WERI-Rb-1 (cell line): ENCODE data around the gene ZNF536.

ENCODE experiments used
- DNase-seq: peaks from one replicate; pipeline ENCODE4 v3.0.0-alpha.2; 2020
- H3K27ac ChIP-seq: fragments of 250-450 bp; sonication (Bioruptor Pico); 2 replicates; pipeline ENCODE4 v1.5.1; 2020; ENCODE audit warnings: mild to moderate bottlenecking, moderate library complexity
- H3K27me3 ChIP-seq: fragments of 250-450 bp; sonication (Bioruptor Pico); 2 replicates; pipeline ENCODE4 v1.5.1; 2021; ENCODE audit warnings: mild to moderate bottlenecking, low read depth, moderate library complexity; ENCODE audit not compliant: insufficient read depth, severe bottlenecking
- H3K36me3 ChIP-seq: fragments of 250-450 bp; sonication (Bioruptor Pico); 2 replicates; pipeline ENCODE4 v1.5.1; 2020; ENCODE audit warnings: mild to moderate bottlenecking, moderate library complexity
- H3K4me3 ChIP-seq: 2 replicates; pipeline ENCODE4 v1.5.1; 2011; ENCODE audit warnings: low read depth, mild to moderate bottlenecking, control low read depth, low read length
- H3K9me3 ChIP-seq: fragments of 250-450 bp; sonication (Bioruptor Pico); 2 replicates; pipeline ENCODE4 v1.5.1; 2021; ENCODE audit warnings: mild to moderate bottlenecking, moderate library complexity; ENCODE audit not compliant: severe bottlenecking
- CTCF ChIP-seq: IDR thresholded peaks from 2 replicates; pipeline ENCODE4 v1.5.1; 2011; ENCODE audit warnings: low read depth, mild to moderate bottlenecking, control low read depth, inconsistent platforms, low read length

The ZNF536 gene

GRCh38 chr19:30338878-30339623 is 33.1 kb upstream of the ZNF536 start:
- H3K9me3 ChIP-seq, result no peaks in the 10 kb centered on the region
- no peak for TF ChIP-seq CTCF
- H3K27me3 ChIP-seq, result no peaks in the 10 kb centered on the region
- no peaks in the 10 kb centered on the region for H3K36me3 ChIP-seq
- H3K27ac ChIP-seq, result no peak overlapping the region
- no peak for DNase-seq
- no peak overlapping the region for H3K4me3 ChIP-seq

- Histone ChIP-seq H3K4me3 (no peak overlapping the region), H3K27me3 (no peaks in the 10 kb centered on the region), H3K36me3 (no peaks in the 10 kb centered on the region), H3K27ac (no peak overlapping the region), H3K9me3 (no peaks in the 10 kb centered on the region)
- TF ChIP-seq CTCF, result no peak
- DNase-seq, result no peak
These were observed 32.3 kb upstream of the ZNF536 start for GRCh38 chr19:30339624-30340525.

GRCh38 chr19:30340771-30341561 is 31.2 kb upstream of the ZNF536 start:
- H3K27me3 ChIP-seq, result no peaks in the 10 kb centered on the region
- no peak overlapping the region for H3K27ac ChIP-seq
- no peak for TF ChIP-seq CTCF
- H3K9me3 ChIP-seq, result no peaks in the 10 kb centered on the region
- H3K36me3 ChIP-seq, result no peaks in the 10 kb centered on the region
- no peak for DNase-seq
- no peak overlapping the region for H3K4me3 ChIP-seq

GRCh38 chr19:30341611-30342201 is 30.5 kb upstream of the ZNF536 start:
- TF ChIP-seq CTCF, result no peak
- DNase-seq, result no peak

GRCh38 chr19:30342901-30343300 is 29.3 kb upstream of the ZNF536 start:
- H3K27ac ChIP-seq, result no peak overlapping the region
- H3K9me3 ChIP-seq, result no peaks in the 10 kb centered on the region
- H3K36me3 ChIP-seq, result no peaks in the 10 kb centered on the region
- DNase-seq, result no peak
- no peak for TF ChIP-seq CTCF
- no peak overlapping the region for H3K4me3 ChIP-seq
- H3K27me3 ChIP-seq, result no peaks in the 10 kb centered on the region

More at GRCh38 chr19:30341611-30342201, 30.5 kb upstream of the ZNF536 start:
- no peaks in the 10 kb centered on the region for H3K27me3 ChIP-seq
- no peak overlapping the region for H3K4me3 ChIP-seq
- H3K36me3 ChIP-seq, result no peaks in the 10 kb centered on the region
- no peaks in the 10 kb centered on the region for H3K9me3 ChIP-seq
- no peak overlapping the region for H3K27ac ChIP-seq
